Kidney (tissue), 14 donors: ENCODE measurements around the gene ESR2. TPM values are rescaled to one million over a fixed set of nuclear protein-coding genes. Genes with fewer than 3 reads are reported as not detected.
A peak's percentile ranks its signal among the peaks of the same experiment; 100 is the strongest.

Source experiments
- DNase-seq, 5 donors: peaks; one replicate each; pipeline ENCODE4 v3.0.0-alpha.2; 2013 to 2020
- FAIRE-seq: peaks from 2 replicates; lab custom pipeline; 2012; peaks lifted over from hg19 to GRCh38; lab: Jason Lieb, UNC
- H3K27ac ChIP-seq, 2 donors: one replicate each; pipeline ENCODE4 v1.7.0; 2013; ENCODE audit warnings: low read depth in 2 of 2, low read length in 2 of 2, inconsistent platforms in 1 of 2
- H3K27me3 ChIP-seq: one replicate; pipeline ENCODE4 v1.7.1; 2013; ENCODE audit warnings: low read length, inconsistent platforms; ENCODE audit not compliant: control insufficient read depth, insufficient read depth
- H3K36me3 ChIP-seq, 3 donors: one replicate each; pipeline versions ENCODE4 v1.7.0 to v1.7.1; 2013; ENCODE audit warnings: low read length in 3 of 3, control low read depth in 1 of 3, inconsistent platforms in 1 of 3; ENCODE audit not compliant: insufficient read depth in 3 of 3, control insufficient read depth in 2 of 3
- H3K4me1 ChIP-seq, 3 donors: one replicate each; pipeline versions ENCODE4 v1.7.0 to v1.7.1; 2013; ENCODE audit warnings: low read length in 3 of 3, inconsistent platforms in 1 of 3, low read depth in 1 of 3; ENCODE audit not compliant: control insufficient read depth in 2 of 3, insufficient read depth in 2 of 3
- H3K4me3 ChIP-seq, 3 donors: one replicate each; pipeline versions ENCODE4 v1.7.0 to v1.8.1; 2013; ENCODE audit warnings: low read length in 3 of 3, control low read depth in 1 of 3, inconsistent platforms in 1 of 3
- H3K9ac ChIP-seq, 3 donors: one replicate each; pipeline versions ENCODE4 v1.7.0 to v1.7.1; 2013; ENCODE audit warnings: low read length in 3 of 3, control low read depth in 1 of 3, inconsistent platforms in 1 of 3
- H3K9me3 ChIP-seq, 3 donors: one replicate each; pipeline versions ENCODE4 v1.7.0 to v1.7.1; 2013; ENCODE audit warnings: low read length in 3 of 3, control low read depth in 1 of 3, inconsistent platforms in 1 of 3; ENCODE audit not compliant: control insufficient read depth in 2 of 3, insufficient read depth in 1 of 3
- CTCF ChIP-seq: IDR thresholded peaks from 3 replicates; pipeline ENCODE4 v1.5.1; 2012; ENCODE audit warnings: mild to moderate bottlenecking, moderate library complexity, borderline replicate concordance; ENCODE audit not compliant: insufficient read depth; ENCODE audit errors: extremely low read depth
- intact Hi-C: fragments of 100-400 bp; cut with DNase I; formaldehyde crosslinking; loops from one replicate; pipeline ENCODE4 v1.11.1; 2022
- polyA plus RNA-seq: library from polyadenylated mRNA; stranded (reverse); fragments of 350-450 nt; fragmentation: Illumina TruSeq; extraction: RNeasy Lipid Tissue Mini Kit (QIAGEN cat#74804); gene quantifications from one replicate; pipeline ENCODE4 v1.2.3, GENCODE V29; 2014; ENCODE audit warnings: low read depth, low replicate concordance; ENCODE audit not compliant: insufficient read depth
- total RNA-seq: library from RNA; stranded (reverse); fragmentation: NEBNext Ultra II Directional; extraction: Animal tissue kit (Norgen Biotek cat#: 25700); gene quantifications from one replicate; pipeline ENCODE4 v1.2.1, GENCODE V29; 2021
- donor health status: control.
- donor health status: control.
- donor health status: control.
- donor health status: control.
- donor health status: control.
- donor health status: DM: yes; HTN: yes; CAD: no.
- donor health status: Normal renal cell carcinoma (clear cell type).

The ESR2 gene
- total and polyA plus RNA-seq, 2 donors from 2014 or later = 2.5 TPM; not detected in 1

DNA sequence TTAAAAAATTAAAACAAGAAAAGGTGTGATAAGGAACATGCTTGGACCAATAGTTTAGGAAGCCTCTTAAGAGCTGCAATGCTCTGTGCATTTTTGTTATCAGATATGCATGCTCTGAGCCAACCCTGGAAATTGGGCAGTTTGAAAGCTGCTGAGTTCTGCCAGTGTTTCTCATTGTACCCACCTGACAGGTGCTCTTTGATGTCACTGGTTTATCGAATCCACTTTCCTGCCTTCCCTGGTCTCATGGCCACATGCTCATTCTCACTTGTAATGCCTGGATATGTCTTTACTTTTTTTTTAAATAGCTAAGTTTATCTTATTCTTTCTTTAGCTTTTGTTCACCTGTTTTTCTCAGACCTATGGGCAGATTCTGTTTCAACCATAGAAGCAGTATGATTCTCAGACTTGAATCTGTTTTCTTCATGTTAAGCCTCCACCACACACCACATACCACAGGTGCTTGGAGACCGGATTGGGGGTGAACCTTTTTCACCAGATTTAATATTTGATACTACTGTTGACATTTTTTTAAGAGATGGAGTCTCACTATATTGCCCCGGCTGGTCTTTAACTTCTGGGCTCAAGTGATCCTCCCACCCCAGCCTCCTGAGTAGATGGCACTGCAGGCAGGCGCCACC, 90.7 kb downstream of the ESR2 start:
- FAIRE-seq = no peak
- Histone ChIP-seq H3K36me3 (peaks cover 0 to 19% (median 9%) of the 10 kb centered on the region in 3 donors), H3K9me3 (no peaks in the 10 kb centered on the region), H3K27ac (no peak overlapping the region), H3K9ac (no peak overlapping the region), H3K4me1 (peaks cover 4 to 17% (median 7%) of the 10 kb centered on the region in 3 donors), H3K4me3 (no peak overlapping the region), H3K27me3 (no peaks in the 10 kb centered on the region)
- no peak for TF ChIP-seq CTCF
- intact Hi-C loops = no loop called here
- DNase-seq = no peak

- TF ChIP-seq CTCF = no peak
- FAIRE-seq = no peak
- peaks cover 0 to 11% (median 5%) of the 10 kb centered on the region in 3 donors for H3K36me3 ChIP-seq
- H3K27ac ChIP-seq = no peak overlapping the region
- no peak for DNase-seq
- intact Hi-C loops = no loop called here
- H3K4me3 ChIP-seq = no peak overlapping the region
- no peak overlapping the region for H3K9ac ChIP-seq
- no peaks in the 10 kb centered on the region for H3K27me3 ChIP-seq
- peaks cover 4 to 17% (median 7%) of the 10 kb centered on the region in 3 donors for H3K4me1 ChIP-seq
- H3K9me3 ChIP-seq = no peaks in the 10 kb centered on the region
Measured at GRCh38 chr14:64202716-64203115, 91.5 kb downstream of the ESR2 start.

DNA sequence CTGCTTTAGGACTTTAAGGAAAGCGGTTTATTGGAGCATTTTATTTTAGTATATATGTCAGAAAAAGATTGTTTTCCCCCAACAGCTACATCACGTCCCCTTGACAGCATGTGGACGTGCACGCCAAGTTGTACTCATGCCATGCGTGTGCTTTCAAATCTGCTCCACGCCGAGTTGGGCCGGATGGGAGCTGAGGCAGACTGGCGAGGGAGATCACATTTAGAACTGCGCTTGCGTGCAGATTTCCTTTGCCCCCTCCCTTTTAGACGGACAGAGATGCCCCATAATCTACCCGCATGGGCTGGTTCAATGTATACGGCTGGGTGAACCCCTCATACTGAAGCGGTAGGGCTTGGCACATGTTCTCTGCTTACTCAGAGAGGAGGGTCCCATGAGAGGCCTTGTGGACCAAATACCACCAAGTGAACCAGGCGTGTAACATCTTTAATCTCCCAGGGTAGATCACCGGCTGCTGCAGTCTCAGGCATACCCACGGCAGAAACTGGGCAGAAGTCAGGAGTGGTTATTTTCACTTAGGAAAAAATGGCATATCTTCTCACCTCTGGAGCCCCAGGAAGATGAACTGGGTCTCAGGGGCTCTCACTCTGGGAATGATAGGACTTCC, 92.1 kb downstream of the ESR2 start:
- no peak for TF ChIP-seq CTCF
- H3K27ac ChIP-seq = peak overlapping the region in 1 of 2 donors; percentile 13
- no peaks in the 10 kb centered on the region for H3K27me3 ChIP-seq
- no peak overlapping the region for H3K4me3 ChIP-seq
- peaks cover 4 to 17% (median 7%) of the 10 kb centered on the region in 3 donors for H3K4me1 ChIP-seq
- H3K9ac ChIP-seq = no peak overlapping the region
- H3K9me3 ChIP-seq = no peaks in the 10 kb centered on the region
- FAIRE-seq = no peak
- no peak for DNase-seq
- H3K36me3 ChIP-seq = peaks cover 0 to 10% (median 5%) of the 10 kb centered on the region in 3 donors
- intact Hi-C loops = no loop called here
